Ishikawa (cell line): ENCODE measurements around the gene PTPRM.

ENCODE experiments used
- CEBPB ChIP-seq: IDR thresholded peaks from 2 replicates; pipeline ENCODE4 v1.6.1; 2012
- CREB1 ChIP-seq: IDR thresholded peaks from 2 replicates; pipeline ENCODE4 v1.6.1; 2012; ENCODE audit warnings: low read depth
- EGR1 ChIP-seq: IDR thresholded peaks from 2 replicates; pipeline ENCODE4 v1.6.1; 2012
- FOXM1 ChIP-seq: IDR thresholded peaks from 2 replicates; pipeline ENCODE4 v1.6.1; 2012; ENCODE audit warnings: low read depth, borderline replicate concordance
- RAD21 ChIP-seq: IDR thresholded peaks from 2 replicates; pipeline ENCODE4 v1.6.1; 2012; ENCODE audit warnings: low read depth
- TAF1 ChIP-seq: IDR thresholded peaks from 2 replicates; pipeline ENCODE4 v1.6.1; 2012; ENCODE audit warnings: low read depth, mild to moderate bottlenecking
- YY1 ChIP-seq: IDR thresholded peaks from 2 replicates; pipeline ENCODE4 v1.6.1; 2012; ENCODE audit warnings: low read depth
- TF ChIP-seq, protein P1 (sequence below): IDR thresholded peaks from 2 replicates; pipeline ENCODE4 v1.6.1; 2012
- TF ChIP-seq, protein P2 (sequence below): IDR thresholded peaks from 2 replicates; pipeline ENCODE4 v1.6.1; 2012

DNA sequence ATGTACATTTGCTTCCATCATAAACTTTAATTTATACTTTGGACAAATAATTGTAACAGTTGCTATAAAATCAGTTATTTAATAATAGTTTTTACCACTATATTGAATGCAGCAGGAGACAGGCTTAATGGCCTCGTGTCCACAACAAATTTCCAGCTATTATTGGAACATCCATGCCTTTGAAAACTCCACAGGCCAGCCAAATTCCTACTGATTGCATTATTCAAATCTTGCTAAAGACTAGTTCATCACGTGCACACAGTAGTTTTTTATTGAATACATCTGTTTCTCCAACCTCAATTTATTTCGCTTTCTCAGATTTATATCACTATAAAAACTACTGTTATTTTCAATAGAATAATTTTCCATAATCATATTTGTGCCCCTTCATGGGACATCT is 18.4 kb upstream of the PTPRM start:
- TF ChIP-seq CREB1 (no peak), RAD21 (no peak), TAF1 (no peak), CEBPB (no peak), EGR1 (no peak), YY1 (no peak), FOXM1 (no peak)
- TF ChIP-seq, protein P1, sequence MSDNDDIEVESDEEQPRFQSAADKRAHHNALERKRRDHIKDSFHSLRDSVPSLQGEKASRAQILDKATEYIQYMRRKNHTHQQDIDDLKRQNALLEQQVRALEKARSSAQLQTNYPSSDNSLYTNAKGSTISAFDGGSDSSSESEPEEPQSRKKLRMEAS, result no peak
- TF ChIP-seq, protein P2, sequence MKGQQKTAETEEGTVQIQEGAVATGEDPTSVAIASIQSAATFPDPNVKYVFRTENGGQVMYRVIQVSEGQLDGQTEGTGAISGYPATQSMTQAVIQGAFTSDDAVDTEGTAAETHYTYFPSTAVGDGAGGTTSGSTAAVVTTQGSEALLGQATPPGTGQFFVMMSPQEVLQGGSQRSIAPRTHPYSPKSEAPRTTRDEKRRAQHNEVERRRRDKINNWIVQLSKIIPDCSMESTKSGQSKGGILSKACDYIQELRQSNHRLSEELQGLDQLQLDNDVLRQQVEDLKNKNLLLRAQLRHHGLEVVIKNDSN, result no peak
